IMR-90 (cell line): ENCODE data around the gene MRPL48.

Experiments
- BHLHE40 ChIP-seq: fragments of 150-350 bp; IDR thresholded peaks from 2 replicates; pipeline ENCODE4 v1.6.1; 2016; ENCODE audit warnings: mild to moderate bottlenecking, low read depth, low read length
- CEBPB ChIP-seq: IDR thresholded peaks from 2 replicates; pipeline ENCODE4 v1.6.1; 2012; ENCODE audit warnings: low read depth, low read length, improper control_type of control experiment
- ELK1 ChIP-seq: fragments of 150-350 bp; IDR thresholded peaks from 2 replicates; pipeline ENCODE4 v1.6.1; 2016; ENCODE audit warnings: low read depth, mild to moderate bottlenecking, low read length, moderate library complexity, borderline replicate concordance
- MAFK ChIP-seq: IDR thresholded peaks from 2 replicates; pipeline ENCODE4 v1.6.1; 2012; ENCODE audit warnings: low read depth, low read length, improper control_type of control experiment
- MAZ ChIP-seq: IDR thresholded peaks from 2 replicates; pipeline ENCODE4 v1.6.1; 2012; ENCODE audit warnings: low read depth, mild to moderate bottlenecking, low read length, improper control_type of control experiment, moderate library complexity, borderline replicate concordance
- MXI1 ChIP-seq: IDR thresholded peaks from 2 replicates; pipeline ENCODE4 v1.6.1; 2012; ENCODE audit warnings: low read depth, mild to moderate bottlenecking, low read length, moderate library complexity, borderline replicate concordance
- NFE2L2 ChIP-seq: fragments of 150-350 bp; IDR thresholded peaks from 2 replicates; pipeline ENCODE4 v1.6.1; 2016; ENCODE audit warnings: low read depth, mild to moderate bottlenecking, low read length
- POLR2A ChIP-seq: IDR thresholded peaks from 2 replicates; pipeline ENCODE4 v1.6.1; 2012; ENCODE audit warnings: mild to moderate bottlenecking, low read depth, low read length
- RAD21 ChIP-seq: IDR thresholded peaks from 2 replicates; pipeline ENCODE4 v1.6.1; 2012; ENCODE audit warnings: low read length, improper control_type of control experiment
- RCOR1 ChIP-seq: IDR thresholded peaks from 2 replicates; pipeline ENCODE4 v1.6.1; 2012; ENCODE audit warnings: mild to moderate bottlenecking, low read length, improper control_type of control experiment; ENCODE audit not compliant: insufficient replicate concordance
- RFX5 ChIP-seq: IDR thresholded peaks from 2 replicates; pipeline ENCODE4 v1.8.0; 2012; ENCODE audit warnings: low read depth, mild to moderate bottlenecking, low read length, moderate library complexity
- SMC3 ChIP-seq: fragments of 150-350 bp; IDR thresholded peaks from 2 replicates; pipeline ENCODE4 v1.6.1; 2016; ENCODE audit warnings: low read depth, mild to moderate bottlenecking, antibody characterized with exemption, low read length, moderate library complexity
- USF2 ChIP-seq: fragments of 150-350 bp; IDR thresholded peaks from 2 replicates; pipeline ENCODE4 v1.6.1; 2017; ENCODE audit warnings: mild to moderate bottlenecking, antibody characterized with exemption, low read length, low read depth
- TF ChIP-seq, protein P1 (sequence below): conservative IDR thresholded peaks from 2 replicates; pipeline ENCODE4 v1.5.1; 2012; ENCODE audit warnings: mild to moderate bottlenecking, low read depth, low read length, improper control_type of control experiment

- TF ChIP-seq, protein P1, sequence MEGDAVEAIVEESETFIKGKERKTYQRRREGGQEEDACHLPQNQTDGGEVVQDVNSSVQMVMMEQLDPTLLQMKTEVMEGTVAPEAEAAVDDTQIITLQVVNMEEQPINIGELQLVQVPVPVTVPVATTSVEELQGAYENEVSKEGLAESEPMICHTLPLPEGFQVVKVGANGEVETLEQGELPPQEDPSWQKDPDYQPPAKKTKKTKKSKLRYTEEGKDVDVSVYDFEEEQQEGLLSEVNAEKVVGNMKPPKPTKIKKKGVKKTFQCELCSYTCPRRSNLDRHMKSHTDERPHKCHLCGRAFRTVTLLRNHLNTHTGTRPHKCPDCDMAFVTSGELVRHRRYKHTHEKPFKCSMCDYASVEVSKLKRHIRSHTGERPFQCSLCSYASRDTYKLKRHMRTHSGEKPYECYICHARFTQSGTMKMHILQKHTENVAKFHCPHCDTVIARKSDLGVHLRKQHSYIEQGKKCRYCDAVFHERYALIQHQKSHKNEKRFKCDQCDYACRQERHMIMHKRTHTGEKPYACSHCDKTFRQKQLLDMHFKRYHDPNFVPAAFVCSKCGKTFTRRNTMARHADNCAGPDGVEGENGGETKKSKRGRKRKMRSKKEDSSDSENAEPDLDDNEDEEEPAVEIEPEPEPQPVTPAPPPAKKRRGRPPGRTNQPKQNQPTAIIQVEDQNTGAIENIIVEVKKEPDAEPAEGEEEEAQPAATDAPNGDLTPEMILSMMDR: no peak
- no peak for TF ChIP-seq RFX5
- TF ChIP-seq MXI1: no peak
- no peak for TF ChIP-seq POLR2A
- no peak for TF ChIP-seq ELK1
- TF ChIP-seq CEBPB: no peak
- no peak for TF ChIP-seq BHLHE40
- no peak for TF ChIP-seq USF2
- no peak for TF ChIP-seq MAZ
- no peak for TF ChIP-seq RAD21
- no peak for TF ChIP-seq SMC3
- TF ChIP-seq MAFK: no peak
- no peak for TF ChIP-seq NFE2L2
- no peak for TF ChIP-seq RCOR1
Observed at GRCh38 chr11:73852049-73852448, 64.4 kb downstream of the MRPL48 start.
